ENCODE results near the gene KIAA1328.
"Not testable (repeated sequence)": the region's sequence is repeated elsewhere in the genome, so short reads cannot be mapped to it uniquely, and the experiment has no call there.

The KIAA1328 gene

GRCh38 chr18:37156330-37156942 lies 327.5 kb downstream of the KIAA1328 start:
- Histone ChIP-seq H3K27ac (ENCODE audit: low read depth, low read length) (no peak overlapping the region), H3K9ac (ENCODE audit: low read depth in 1 of 2, low read length in 2 of 2) (no peak overlapping the region), H3K27me3 (ENCODE audit: control insufficient read depth in 1 of 2, insufficient read depth in 2 of 2, low read length in 2 of 2) (no peaks in the 10 kb centered on the region), H3K4me1 (ENCODE audit: control insufficient read depth in 1 of 2, insufficient read depth in 2 of 2, low read length in 2 of 2) (no peaks in the 10 kb centered on the region), H3K9me3 (ENCODE audit: control insufficient read depth in 1 of 2, low read length in 2 of 2) (no peaks in the 10 kb centered on the region), H3K36me3 (ENCODE audit: control insufficient read depth in 1 of 2, insufficient read depth in 2 of 2, low read length in 2 of 2) (no peaks in the 10 kb centered on the region), H3K4me3 (ENCODE audit: low read depth in 1 of 2, low read length in 2 of 2) (no peak overlapping the region)

GRCh38 chr18:37160038-37160820 lies 331.3 kb downstream of the KIAA1328 start:
- H3K9ac ChIP-seq (ENCODE audit: low read depth in 1 of 2, low read length in 2 of 2): no peak overlapping the region
- no peaks in the 10 kb centered on the region for H3K4me1 ChIP-seq (ENCODE audit: control insufficient read depth in 1 of 2, insufficient read depth in 2 of 2, low read length in 2 of 2)
- H3K4me3 ChIP-seq (ENCODE audit: low read depth in 1 of 2, low read length in 2 of 2): no peak overlapping the region
- H3K9me3 ChIP-seq (ENCODE audit: control insufficient read depth in 1 of 2, low read length in 2 of 2): no peaks in the 10 kb centered on the region
- no peaks in the 10 kb centered on the region for H3K36me3 ChIP-seq (ENCODE audit: control insufficient read depth in 1 of 2, insufficient read depth in 2 of 2, low read length in 2 of 2)
- no peak overlapping the region for H3K27ac ChIP-seq (ENCODE audit: low read depth, low read length)
- no peaks in the 10 kb centered on the region for H3K27me3 ChIP-seq (ENCODE audit: control insufficient read depth in 1 of 2, insufficient read depth in 2 of 2, low read length in 2 of 2)

- H3K9me3 ChIP-seq (ENCODE audit: control insufficient read depth in 1 of 2, low read length in 2 of 2): no peaks in the 10 kb centered on the region
- no peak overlapping the region for H3K9ac ChIP-seq (ENCODE audit: low read depth in 1 of 2, low read length in 2 of 2)
- H3K4me3 ChIP-seq (ENCODE audit: low read depth in 1 of 2, low read length in 2 of 2): no peak overlapping the region
- H3K27ac ChIP-seq (ENCODE audit: low read depth, low read length): no peak overlapping the region
- H3K27me3 ChIP-seq (ENCODE audit: control insufficient read depth in 1 of 2, insufficient read depth in 2 of 2, low read length in 2 of 2): no peaks in the 10 kb centered on the region
- no peaks in the 10 kb centered on the region for H3K36me3 ChIP-seq (ENCODE audit: control insufficient read depth in 1 of 2, insufficient read depth in 2 of 2, low read length in 2 of 2)
- no peaks in the 10 kb centered on the region for H3K4me1 ChIP-seq (ENCODE audit: control insufficient read depth in 1 of 2, insufficient read depth in 2 of 2, low read length in 2 of 2)
These were observed 332.6 kb downstream of the KIAA1328 start for GRCh38 chr18:37161491-37161890.

GRCh38 chr18:37162551-37162950 lies 333.6 kb downstream of the KIAA1328 start:
- H3K9me3 ChIP-seq (ENCODE audit: control insufficient read depth in 1 of 2, low read length in 2 of 2): no peaks in the 10 kb centered on the region
- no peaks in the 10 kb centered on the region for H3K4me1 ChIP-seq (ENCODE audit: control insufficient read depth in 1 of 2, insufficient read depth in 2 of 2, low read length in 2 of 2)

GRCh38 chr18:37163119-37163518 lies 334.2 kb downstream of the KIAA1328 start:
- Histone ChIP-seq H3K9me3 (ENCODE audit: control insufficient read depth in 1 of 2, low read length in 2 of 2) (no peaks in the 10 kb centered on the region), H3K9ac (ENCODE audit: low read depth in 1 of 2, low read length in 2 of 2) (no peak overlapping the region), H3K4me3 (ENCODE audit: low read depth in 1 of 2, low read length in 2 of 2) (no peak overlapping the region), H3K36me3 (ENCODE audit: control insufficient read depth in 1 of 2, insufficient read depth in 2 of 2, low read length in 2 of 2) (no peaks in the 10 kb centered on the region), H3K27ac (ENCODE audit: low read depth, low read length) (no peak overlapping the region), H3K4me1 (ENCODE audit: control insufficient read depth in 1 of 2, insufficient read depth in 2 of 2, low read length in 2 of 2) (no peaks in the 10 kb centered on the region), H3K27me3 (ENCODE audit: control insufficient read depth in 1 of 2, insufficient read depth in 2 of 2, low read length in 2 of 2) (no peaks in the 10 kb centered on the region)

More at GRCh38 chr18:37162551-37162950, 333.6 kb downstream of the KIAA1328 start:
- Histone ChIP-seq H3K36me3 (ENCODE audit: control insufficient read depth in 1 of 2, insufficient read depth in 2 of 2, low read length in 2 of 2) (no peaks in the 10 kb centered on the region), H3K9ac (ENCODE audit: low read depth in 1 of 2, low read length in 2 of 2) (no peak overlapping the region), H3K27me3 (ENCODE audit: control insufficient read depth in 1 of 2, insufficient read depth in 2 of 2, low read length in 2 of 2) (no peaks in the 10 kb centered on the region), H3K27ac (ENCODE audit: low read depth, low read length) (no peak overlapping the region), H3K4me3 (ENCODE audit: low read depth in 1 of 2, low read length in 2 of 2) (no peak overlapping the region)

GRCh38 chr18:37166491-37166890 lies 337.6 kb downstream of the KIAA1328 start:
- H3K9me3 ChIP-seq (ENCODE audit: control insufficient read depth in 1 of 2, low read length in 2 of 2): no peaks in the 10 kb centered on the region
- no peak overlapping the region for H3K4me3 ChIP-seq (ENCODE audit: low read depth in 1 of 2, low read length in 2 of 2)
- no peak overlapping the region for H3K27ac ChIP-seq (ENCODE audit: low read depth, low read length)

GRCh38 chr18:37166966-37167365 lies 338.0 kb downstream of the KIAA1328 start:
- not testable (repeated sequence) for H3K4me1 ChIP-seq (ENCODE audit: control insufficient read depth in 1 of 2, insufficient read depth in 2 of 2, low read length in 2 of 2); H3K27ac ChIP-seq (ENCODE audit: low read depth, low read length); H3K9me3 ChIP-seq (ENCODE audit: control insufficient read depth in 1 of 2, low read length in 2 of 2)

More at GRCh38 chr18:37166491-37166890, 337.6 kb downstream of the KIAA1328 start:
- H3K4me1 ChIP-seq (ENCODE audit: control insufficient read depth in 1 of 2, insufficient read depth in 2 of 2, low read length in 2 of 2): no peaks in the 10 kb centered on the region
- no peak overlapping the region for H3K9ac ChIP-seq (ENCODE audit: low read depth in 1 of 2, low read length in 2 of 2)
- no peaks in the 10 kb centered on the region for H3K36me3 ChIP-seq (ENCODE audit: control insufficient read depth in 1 of 2, insufficient read depth in 2 of 2, low read length in 2 of 2)
- no peaks in the 10 kb centered on the region for H3K27me3 ChIP-seq (ENCODE audit: control insufficient read depth in 1 of 2, insufficient read depth in 2 of 2, low read length in 2 of 2)

GRCh38 chr18:37170984-37171383 lies 342.1 kb downstream of the KIAA1328 start:
- Histone ChIP-seq H3K27ac (ENCODE audit: low read depth, low read length) (no peak overlapping the region), H3K4me1 (ENCODE audit: control insufficient read depth in 1 of 2, insufficient read depth in 2 of 2, low read length in 2 of 2) (no peaks in the 10 kb centered on the region), H3K4me3 (ENCODE audit: low read depth in 1 of 2, low read length in 2 of 2) (no peak overlapping the region), H3K9me3 (ENCODE audit: control insufficient read depth in 1 of 2, low read length in 2 of 2) (no peaks in the 10 kb centered on the region), H3K27me3 (ENCODE audit: control insufficient read depth in 1 of 2, insufficient read depth in 2 of 2, low read length in 2 of 2) (no peaks in the 10 kb centered on the region), H3K36me3 (ENCODE audit: control insufficient read depth in 1 of 2, insufficient read depth in 2 of 2, low read length in 2 of 2) (peaks cover 0 to 3% of the 10 kb centered on the region in 2 donors), H3K9ac (ENCODE audit: low read depth in 1 of 2, low read length in 2 of 2) (no peak overlapping the region)

More at GRCh38 chr18:37166966-37167365, 338.0 kb downstream of the KIAA1328 start:
- not testable (repeated sequence) for H3K9ac ChIP-seq (ENCODE audit: low read depth in 1 of 2, low read length in 2 of 2); H3K27me3 ChIP-seq (ENCODE audit: control insufficient read depth in 1 of 2, insufficient read depth in 2 of 2, low read length in 2 of 2); H3K36me3 ChIP-seq (ENCODE audit: control insufficient read depth in 1 of 2, insufficient read depth in 2 of 2, low read length in 2 of 2); H3K4me3 ChIP-seq (ENCODE audit: low read depth in 1 of 2, low read length in 2 of 2)

- Histone ChIP-seq H3K4me1 (ENCODE audit: control insufficient read depth in 1 of 2, insufficient read depth in 2 of 2, low read length in 2 of 2) (no peaks in the 10 kb centered on the region), H3K9me3 (ENCODE audit: control insufficient read depth in 1 of 2, low read length in 2 of 2) (no peaks in the 10 kb centered on the region), H3K27ac (ENCODE audit: low read depth, low read length) (no peak overlapping the region), H3K27me3 (ENCODE audit: control insufficient read depth in 1 of 2, insufficient read depth in 2 of 2, low read length in 2 of 2) (no peaks in the 10 kb centered on the region), H3K4me3 (ENCODE audit: low read depth in 1 of 2, low read length in 2 of 2) (no peak overlapping the region), H3K36me3 (ENCODE audit: control insufficient read depth in 1 of 2, insufficient read depth in 2 of 2, low read length in 2 of 2) (peaks cover 0 to 3% of the 10 kb centered on the region in 2 donors), H3K9ac (ENCODE audit: low read depth in 1 of 2, low read length in 2 of 2) (no peak overlapping the region)
These were observed 344.5 kb downstream of the KIAA1328 start for GRCh38 chr18:37173384-37173783.

GRCh38 chr18:37175727-37176620 lies 347.0 kb downstream of the KIAA1328 start:
- Histone ChIP-seq H3K4me3 (ENCODE audit: low read depth in 1 of 2, low read length in 2 of 2) (no peak overlapping the region), H3K36me3 (ENCODE audit: control insufficient read depth in 1 of 2, insufficient read depth in 2 of 2, low read length in 2 of 2) (peaks cover 0 to 3% of the 10 kb centered on the region in 2 donors), H3K27me3 (ENCODE audit: control insufficient read depth in 1 of 2, insufficient read depth in 2 of 2, low read length in 2 of 2) (no peaks in the 10 kb centered on the region), H3K27ac (ENCODE audit: low read depth, low read length) (no peak overlapping the region), H3K4me1 (ENCODE audit: control insufficient read depth in 1 of 2, insufficient read depth in 2 of 2, low read length in 2 of 2) (no peaks in the 10 kb centered on the region), H3K9ac (ENCODE audit: low read depth in 1 of 2, low read length in 2 of 2) (no peak overlapping the region), H3K9me3 (ENCODE audit: control insufficient read depth in 1 of 2, low read length in 2 of 2) (no peaks in the 10 kb centered on the region)

All from duodenal mucosa (tissue), 2 donors.